Measurements from ENCODE around the gene ARID1A.

Gene ARID1A

DNA sequence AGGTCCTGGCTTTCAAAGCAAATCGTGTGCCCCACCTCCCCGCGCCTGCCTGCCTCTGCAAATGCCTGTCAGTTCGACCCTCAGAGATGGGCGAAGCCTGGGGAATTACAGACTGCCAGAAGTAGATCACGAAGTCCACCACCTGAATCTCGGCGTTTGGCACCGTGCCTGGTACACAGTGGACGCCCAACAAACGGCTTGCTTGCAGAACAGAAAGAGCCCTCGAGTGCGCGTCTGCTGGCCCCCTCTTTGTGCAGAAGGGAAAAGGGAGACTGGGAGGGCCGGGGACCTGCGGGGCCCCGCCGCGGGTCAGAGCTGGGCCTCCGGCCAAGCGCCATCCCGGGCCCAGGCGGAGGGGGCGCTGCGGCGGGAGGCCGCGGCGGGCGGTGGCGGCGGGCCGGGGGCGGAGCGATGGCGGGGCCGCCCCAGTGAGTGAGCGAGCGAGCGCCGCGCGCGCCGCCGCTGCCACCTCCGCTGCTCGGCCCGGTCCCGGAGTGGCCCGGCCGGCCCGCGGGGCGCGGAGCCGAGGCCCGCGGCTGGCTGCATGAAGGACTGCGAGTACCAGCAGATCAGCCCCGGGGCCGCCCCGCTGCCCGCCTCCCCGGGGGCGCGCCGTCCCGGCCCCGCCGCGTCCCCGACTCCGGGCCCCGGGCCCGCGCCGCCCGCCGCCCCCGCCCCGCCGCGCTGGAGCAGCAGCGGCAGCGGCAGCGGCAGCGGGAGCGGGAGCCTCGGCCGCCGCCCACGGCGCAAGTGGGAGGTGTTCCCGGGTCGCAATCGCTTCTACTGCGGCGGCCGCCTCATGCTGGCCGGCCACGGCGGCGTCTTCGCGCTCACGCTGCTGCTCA lies 130.7 kb downstream of the ARID1A start, which contains the start of gene ZDHHC18:
Gene ZDHHC18 (plus strand): TSS at position 428 of the 845 bp plus-strand sequence. CDS start 117 bp downstream, at position 545.
- DNase-seq: peak in 49 of 58 donors; percentile 20 to 76 (median 54)

DNA sequence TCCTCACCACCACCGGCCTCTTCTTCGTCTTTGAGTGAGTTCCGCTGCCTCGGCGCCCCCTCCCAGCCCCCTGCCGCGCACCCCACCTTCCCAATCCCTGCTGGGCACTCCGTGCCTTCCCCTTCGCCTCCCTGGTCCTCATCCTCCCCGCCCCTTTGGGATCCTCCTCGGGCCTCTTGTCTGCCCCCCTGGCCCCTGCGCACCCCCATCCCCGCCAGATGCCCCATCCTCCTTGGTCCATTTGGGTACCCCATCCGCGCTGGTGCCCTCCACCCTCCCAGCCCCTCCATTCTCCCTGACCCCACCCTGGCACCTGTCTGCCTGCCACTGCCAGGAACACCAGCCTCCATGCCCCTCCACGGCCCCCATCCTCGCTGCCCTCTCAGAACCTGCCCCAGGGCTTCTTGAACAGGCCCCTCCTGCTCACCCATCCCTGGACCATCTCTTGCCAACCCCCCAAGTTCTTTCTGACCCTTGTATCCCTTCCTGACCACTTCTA lies 131.3 kb downstream of the ARID1A start:
- DNase-seq: peak in 1 of 58 donors; percentile 29

DNA sequence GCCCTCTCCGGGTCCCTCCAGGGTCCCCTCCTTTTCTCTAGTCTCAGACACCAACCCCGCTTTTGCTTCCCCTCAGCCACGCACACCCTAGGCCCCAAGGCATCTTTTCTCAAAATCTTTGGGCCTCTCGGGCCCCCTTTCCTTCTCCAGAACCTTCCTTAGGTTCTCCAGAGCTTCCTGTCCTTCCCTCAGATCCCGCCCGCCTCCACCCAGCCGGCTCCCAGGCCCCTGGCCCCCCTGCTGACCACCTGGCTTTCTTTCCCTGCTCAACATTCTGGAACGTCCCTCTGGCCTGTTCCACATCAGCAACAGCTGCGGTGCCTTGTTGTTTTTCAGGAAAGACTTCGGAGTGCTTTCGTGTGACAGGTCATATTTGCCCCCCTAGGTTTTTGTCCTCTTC lies 131.8 kb downstream of the ARID1A start:
- DNase-seq: no peak

DNA sequence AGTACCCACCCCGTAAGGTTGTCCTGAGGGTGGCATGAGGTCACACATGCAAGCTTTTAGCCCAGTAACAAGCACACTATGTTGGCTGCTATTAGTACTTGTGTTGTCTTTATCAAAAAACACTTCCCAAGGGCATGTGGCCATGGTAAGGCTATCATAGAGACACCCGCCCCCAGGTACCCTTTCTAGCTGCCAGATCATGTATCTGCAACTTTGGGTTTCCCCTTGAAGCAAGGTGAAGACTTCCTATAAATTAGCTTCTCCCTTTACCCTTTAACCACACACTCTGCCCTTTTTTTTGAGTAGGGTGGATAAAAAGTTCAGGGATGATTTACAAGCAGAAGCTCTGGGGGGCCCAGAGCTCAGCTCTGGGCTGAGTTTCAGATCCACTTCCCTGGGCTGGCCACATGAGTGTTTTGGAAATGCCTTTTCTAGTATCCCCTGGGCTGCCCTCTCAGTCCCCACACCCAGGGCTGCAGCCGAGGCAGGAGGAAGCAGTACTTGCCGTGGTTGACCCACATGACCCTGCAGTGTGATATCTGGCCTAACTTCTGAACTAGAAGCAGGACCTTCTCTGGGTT lies 132.7 kb downstream of the ARID1A start:
- peak in 12 of 58 donors; percentile 10 to 31 (median 18) for DNase-seq

DNA sequence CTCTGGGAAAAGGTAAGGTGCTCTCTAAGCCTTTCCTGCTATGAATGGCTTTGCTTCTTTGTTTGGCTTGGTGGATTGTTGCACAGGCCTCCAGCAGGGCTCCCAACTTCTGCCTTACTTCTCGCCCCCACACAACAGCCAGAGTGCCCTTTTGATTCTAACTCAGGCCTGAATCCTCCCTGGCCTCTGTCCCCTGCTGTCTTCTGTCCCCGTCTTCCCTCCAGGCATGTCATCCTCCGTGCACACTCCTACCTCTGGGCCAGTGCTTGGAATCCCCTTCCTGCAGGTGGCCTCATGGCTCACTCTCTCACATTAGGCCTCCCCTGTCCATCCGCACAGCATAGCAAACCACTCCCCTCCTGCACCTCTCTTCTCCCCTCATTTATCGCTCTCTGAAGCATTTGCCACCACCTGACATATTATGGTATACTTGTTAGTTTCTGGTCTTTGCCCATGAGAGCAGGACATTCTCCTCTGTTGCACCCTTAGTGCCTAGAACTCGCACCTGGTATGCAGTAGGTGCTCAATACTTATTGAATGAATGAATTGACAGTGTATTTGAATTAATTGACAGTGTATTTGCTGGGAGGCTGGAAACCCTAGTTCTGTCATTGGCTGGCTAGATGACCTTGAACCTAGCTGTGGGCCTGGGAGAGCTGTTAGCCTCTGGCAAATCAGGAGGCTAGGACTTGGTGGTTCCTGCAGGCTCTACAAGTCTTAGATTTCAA lies 133.5 kb downstream of the ARID1A start:
- DNase-seq: no peak

DNA sequence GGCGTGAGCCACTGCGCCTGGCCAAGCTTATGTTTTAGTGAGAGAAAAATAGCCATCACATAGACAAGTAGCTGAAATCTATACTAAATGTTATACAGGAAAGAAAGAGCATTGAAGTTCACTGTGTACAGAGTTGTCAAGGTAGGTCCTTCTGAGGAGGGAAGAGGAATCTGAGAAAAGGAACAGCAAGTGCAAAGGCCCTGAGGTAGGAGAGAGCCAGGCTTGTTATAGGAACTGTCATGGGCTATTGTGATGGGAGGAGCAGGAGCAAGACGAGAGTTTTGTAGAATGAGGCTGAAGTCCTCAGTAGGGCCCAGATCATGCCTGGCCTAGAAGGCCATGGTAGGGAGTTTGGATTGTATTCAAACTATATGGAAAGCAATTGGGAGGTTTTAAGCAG lies 135.2 kb downstream of the ARID1A start:
- DNase-seq: no peak
